Measurements from ENCODE around the gene TMBIM1. TPM values are rescaled to one million over a fixed set of nuclear protein-coding genes. Genes with fewer than 3 reads are reported as not detected.

Gene TMBIM1
- total RNA-seq, 4 donors from 2014 or later: 131 to 238 (median 197) TPM

DNA sequence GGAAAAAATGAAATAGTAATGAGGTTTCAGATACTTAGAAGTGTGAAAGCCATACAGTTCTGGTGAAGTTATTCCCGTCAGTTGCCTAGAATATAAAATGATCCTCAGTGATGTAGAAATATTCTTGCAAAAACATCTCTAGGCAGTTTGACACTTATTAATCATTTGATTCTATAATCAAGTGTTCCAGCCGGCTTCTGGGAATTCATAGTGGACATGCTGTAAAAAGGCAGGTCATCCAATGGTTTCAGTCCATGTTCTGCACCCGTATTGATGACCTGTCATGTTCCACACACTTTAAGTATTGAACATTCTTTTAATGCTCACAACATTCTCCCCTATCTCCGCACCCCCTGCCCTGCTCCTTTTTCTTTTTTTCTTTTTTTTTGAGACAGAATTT lies 55.5 kb downstream of the TMBIM1 start:
- Histone ChIP-seq H3K9me3 (no peaks in the 10 kb centered on the region), H3K4me3 (no peak overlapping the region), H3K27ac (replicated peaks in 1 of 4) (no peak overlapping the region), H3K27me3 (no peaks in the 10 kb centered on the region), H3K36me3 (peaks cover 62 to 98% (median 89%) of the 10 kb centered on the region in 4 donors), H3K4me1 (peaks cover 0 to 12% (median 10%) of the 10 kb centered on the region in 4 donors)
- DNase-seq (ENCODE audit: extremely low spot score): no peak
- TF ChIP-seq POLR2A (IDR thresholded peaks at IDR 0.05; ENCODE audit: low read depth): no peak
- TF ChIP-seq POLR2AphosphoS5 (IDR thresholded peaks at IDR 0.05): peak in 1 of 2 donors; percentile 9
- WGBS: 82% methylated on average over 4 of the region's 4 CpGs
- intact Hi-C loops (cut with DNase I): no loop called here

- Histone ChIP-seq H3K9me3 (no peaks in the 10 kb centered on the region), H3K27me3 (no peaks in the 10 kb centered on the region), H3K27ac (replicated peaks in 1 of 4) (no peak overlapping the region), H3K4me1 (peaks cover 10 to 25% (median 17%) of the 10 kb centered on the region in 4 donors), H3K4me3 (no peak overlapping the region), H3K36me3 (peaks cover 68 to 98% (median 91%) of the 10 kb centered on the region in 4 donors)
- intact Hi-C loops (cut with DNase I): no loop called here
- TF ChIP-seq, protein P1, sequence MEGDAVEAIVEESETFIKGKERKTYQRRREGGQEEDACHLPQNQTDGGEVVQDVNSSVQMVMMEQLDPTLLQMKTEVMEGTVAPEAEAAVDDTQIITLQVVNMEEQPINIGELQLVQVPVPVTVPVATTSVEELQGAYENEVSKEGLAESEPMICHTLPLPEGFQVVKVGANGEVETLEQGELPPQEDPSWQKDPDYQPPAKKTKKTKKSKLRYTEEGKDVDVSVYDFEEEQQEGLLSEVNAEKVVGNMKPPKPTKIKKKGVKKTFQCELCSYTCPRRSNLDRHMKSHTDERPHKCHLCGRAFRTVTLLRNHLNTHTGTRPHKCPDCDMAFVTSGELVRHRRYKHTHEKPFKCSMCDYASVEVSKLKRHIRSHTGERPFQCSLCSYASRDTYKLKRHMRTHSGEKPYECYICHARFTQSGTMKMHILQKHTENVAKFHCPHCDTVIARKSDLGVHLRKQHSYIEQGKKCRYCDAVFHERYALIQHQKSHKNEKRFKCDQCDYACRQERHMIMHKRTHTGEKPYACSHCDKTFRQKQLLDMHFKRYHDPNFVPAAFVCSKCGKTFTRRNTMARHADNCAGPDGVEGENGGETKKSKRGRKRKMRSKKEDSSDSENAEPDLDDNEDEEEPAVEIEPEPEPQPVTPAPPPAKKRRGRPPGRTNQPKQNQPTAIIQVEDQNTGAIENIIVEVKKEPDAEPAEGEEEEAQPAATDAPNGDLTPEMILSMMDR (IDR thresholded peaks at IDR 0.05): no peak
- TF ChIP-seq POLR2AphosphoS5 (IDR thresholded peaks at IDR 0.05): no peak
- no peak for TF ChIP-seq POLR2A (IDR thresholded peaks at IDR 0.05; ENCODE audit: low read depth)
- no peak for TF ChIP-seq EP300 (IDR thresholded peaks at IDR 0.05)
- DNase-seq (ENCODE audit: extremely low spot score): no peak
- WGBS: 100% methylated on average over 2 of the region's 2 CpGs
Observed at GRCh38 chr2:218235017-218235416, 57.3 kb downstream of the TMBIM1 start.

DNA sequence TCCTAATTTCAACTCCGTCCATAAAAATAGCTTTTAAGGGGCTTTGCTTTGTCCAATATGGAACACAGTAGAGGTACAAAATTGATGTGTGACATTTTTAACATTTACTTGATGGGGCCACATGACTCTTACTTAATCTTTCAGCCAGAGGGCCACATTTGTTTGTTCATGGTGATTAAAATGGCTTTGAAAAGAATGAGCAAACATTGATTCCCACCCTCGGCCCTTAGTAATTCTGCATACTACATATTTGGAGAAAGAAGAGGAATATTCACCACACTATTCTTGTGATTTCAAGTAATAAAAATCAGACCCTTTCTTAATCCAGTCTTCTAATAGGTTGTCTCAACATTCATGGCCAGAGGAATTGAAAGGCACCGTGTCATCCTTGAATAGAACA lies 57.8 kb downstream of the TMBIM1 start:
- WGBS: 54% methylated on average over 3 of the region's 3 CpGs
- no peaks in the 10 kb centered on the region for H3K9me3 ChIP-seq
- no peak overlapping the region for H3K27ac ChIP-seq (replicated peaks in 1 of 4)
- H3K4me1 ChIP-seq: peaks cover 15 to 30% (median 22%) of the 10 kb centered on the region in 4 donors
- H3K36me3 ChIP-seq: peaks cover 63 to 97% (median 90%) of the 10 kb centered on the region in 4 donors
- intact Hi-C loops (cut with DNase I): no loop called here
- no peak for DNase-seq (ENCODE audit: extremely low spot score)
- H3K27me3 ChIP-seq: no peaks in the 10 kb centered on the region
- TF ChIP-seq POLR2A (IDR thresholded peaks at IDR 0.05; ENCODE audit: low read depth) (no peak), POLR2AphosphoS5 (IDR thresholded peaks at IDR 0.05) (no peak)
- TF ChIP-seq, protein P1 (IDR thresholded peaks at IDR 0.05): no peak
- no peak overlapping the region for H3K4me3 ChIP-seq

DNA sequence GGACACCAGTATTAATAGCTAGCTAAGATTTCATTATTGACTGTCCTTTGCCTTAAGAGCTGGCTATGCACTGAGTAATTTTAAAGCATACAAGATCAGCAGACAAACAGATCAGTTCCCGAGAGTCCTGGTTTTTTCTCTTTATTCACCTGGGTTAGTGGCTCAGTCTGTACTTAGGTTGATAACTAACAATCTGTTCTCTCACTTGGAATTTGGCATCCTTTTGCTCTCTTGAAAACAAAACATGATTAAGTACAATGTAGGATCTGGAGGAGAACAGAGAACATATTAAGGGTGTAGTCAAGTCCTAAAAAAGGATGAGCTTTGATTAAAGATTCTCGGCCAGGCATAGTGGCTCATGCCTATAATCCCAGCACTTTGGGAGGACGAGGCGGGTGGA lies 58.8 kb downstream of the TMBIM1 start:
- H3K27ac ChIP-seq (replicated peaks in 1 of 4): no peak overlapping the region
- H3K4me1 ChIP-seq: peaks cover 25 to 40% (median 32%) of the 10 kb centered on the region in 4 donors
- TF ChIP-seq POLR2A (IDR thresholded peaks at IDR 0.05; ENCODE audit: low read depth) (no peak), POLR2AphosphoS5 (IDR thresholded peaks at IDR 0.05) (no peak), EP300 (IDR thresholded peaks at IDR 0.05) (no peak)
- TF ChIP-seq, protein P1 (IDR thresholded peaks at IDR 0.05): no peak
- DNase-seq (ENCODE audit: extremely low spot score): no peak
- 69% methylated on average over 4 of the region's 4 CpGs for WGBS
- intact Hi-C loops (cut with DNase I): no loop called here
- H3K27me3 ChIP-seq: no peaks in the 10 kb centered on the region
- no peak overlapping the region for H3K4me3 ChIP-seq
- H3K9me3 ChIP-seq: no peaks in the 10 kb centered on the region
- peaks cover 59 to 97% (median 82%) of the 10 kb centered on the region in 4 donors for H3K36me3 ChIP-seq

- Histone ChIP-seq H3K4me3 (no peak overlapping the region), H3K27ac (replicated peaks in 1 of 4) (peak overlapping the region in 1 of 4 donors; percentile 61), H3K4me1 (peaks cover 29 to 50% (median 39%) of the 10 kb centered on the region in 4 donors), H3K27me3 (no peaks in the 10 kb centered on the region), H3K9me3 (no peaks in the 10 kb centered on the region), H3K36me3 (peaks cover 51 to 100% (median 79%) of the 10 kb centered on the region in 4 donors)
- WGBS: 0% methylated on average over 1 of the region's 1 CpG
- intact Hi-C loops (cut with DNase I): no loop called here
- TF ChIP-seq, protein P1 (IDR thresholded peaks at IDR 0.05): peak in 1 of 3 experiments; percentile 6
- no peak for TF ChIP-seq POLR2AphosphoS5 (IDR thresholded peaks at IDR 0.05)
- DNase-seq (ENCODE audit: extremely low spot score): no peak
Observed at GRCh38 chr2:218230882-218231281, 61.4 kb downstream of the TMBIM1 start.

Data from esophagus muscularis mucosa (tissue), 4 donors.